NCI-H526 (cell line): Measurements from ENCODE around the gene HHATL.
"Not testable (repeated sequence)": the region's sequence is repeated elsewhere in the genome, so short reads cannot be mapped to it uniquely, and the experiment has no call there.

ENCODE experiments used
- DNase-seq, 2 experiments: peaks; one replicate each; lab custom pipeline; 2025; lab: John Stamatoyannopoulos, UW

The HHATL gene

GRCh38 chr3:42733501-42734262 is 31.1 kb upstream of the HHATL start:
- no peak for DNase-seq

- no peak for DNase-seq
These were observed 30.3 kb upstream of the HHATL start for GRCh38 chr3:42732829-42733459.

GRCh38 chr3:42732196-42732828 is 29.7 kb upstream of the HHATL start:
- DNase-seq, result no peak

- DNase-seq, result no peak
These were observed 29.0 kb upstream of the HHATL start for GRCh38 chr3:42731476-42732195.

- DNase-seq, result no peak
These were observed 28.3 kb upstream of the HHATL start for GRCh38 chr3:42730706-42731420.

GRCh38 chr3:42730294-42730693 is 27.7 kb upstream of the HHATL start:
- DNase-seq, result no peak

- DNase-seq, result no peak
These were observed 27.0 kb upstream of the HHATL start for GRCh38 chr3:42729404-42730145.

- DNase-seq, result no peak
These were observed 26.2 kb upstream of the HHATL start for GRCh38 chr3:42728668-42729364.

- DNase-seq, result no peak
These were observed 25.5 kb upstream of the HHATL start for GRCh38 chr3:42728056-42728455.

GRCh38 chr3:42725454-42725853 is 22.9 kb upstream of the HHATL start:
- no peak for DNase-seq

GRCh38 chr3:42723219-42723618 is 20.6 kb upstream of the HHATL start:
- no peak for DNase-seq

- not testable (repeated sequence) for DNase-seq
These were observed 19.8 kb upstream of the HHATL start for GRCh38 chr3:42722442-42722841.

GRCh38 chr3:42721690-42722089 is 19.1 kb upstream of the HHATL start:
- no peak for DNase-seq

GRCh38 chr3:42720126-42720525 is 17.5 kb upstream of the HHATL start:
- no peak for DNase-seq

- DNase-seq, result no peak
These were observed 16.4 kb upstream of the HHATL start for GRCh38 chr3:42719002-42719401.

- DNase-seq, result no peak
These were observed 15.7 kb upstream of the HHATL start for GRCh38 chr3:42718338-42718737.

GRCh38 chr3:42717306-42717705 is 14.7 kb upstream of the HHATL start:
- no peak for DNase-seq

GRCh38 chr3:42714171-42714852 is 11.7 kb upstream of the HHATL start:
- DNase-seq, result no peak

- no peak for DNase-seq
These were observed 11.1 kb upstream of the HHATL start for GRCh38 chr3:42713747-42714146.
